NCI-H2029 (cell line): Measurements from ENCODE around the gene SHMT1.
"Not testable (repeated sequence)": the region's sequence is repeated elsewhere in the genome, so short reads cannot be mapped to it uniquely, and the experiment has no call there.

ENCODE experiments used
- DNase-seq: peaks from one replicate; lab custom pipeline; 2025; lab: John Stamatoyannopoulos, UW

The SHMT1 gene

DNA sequence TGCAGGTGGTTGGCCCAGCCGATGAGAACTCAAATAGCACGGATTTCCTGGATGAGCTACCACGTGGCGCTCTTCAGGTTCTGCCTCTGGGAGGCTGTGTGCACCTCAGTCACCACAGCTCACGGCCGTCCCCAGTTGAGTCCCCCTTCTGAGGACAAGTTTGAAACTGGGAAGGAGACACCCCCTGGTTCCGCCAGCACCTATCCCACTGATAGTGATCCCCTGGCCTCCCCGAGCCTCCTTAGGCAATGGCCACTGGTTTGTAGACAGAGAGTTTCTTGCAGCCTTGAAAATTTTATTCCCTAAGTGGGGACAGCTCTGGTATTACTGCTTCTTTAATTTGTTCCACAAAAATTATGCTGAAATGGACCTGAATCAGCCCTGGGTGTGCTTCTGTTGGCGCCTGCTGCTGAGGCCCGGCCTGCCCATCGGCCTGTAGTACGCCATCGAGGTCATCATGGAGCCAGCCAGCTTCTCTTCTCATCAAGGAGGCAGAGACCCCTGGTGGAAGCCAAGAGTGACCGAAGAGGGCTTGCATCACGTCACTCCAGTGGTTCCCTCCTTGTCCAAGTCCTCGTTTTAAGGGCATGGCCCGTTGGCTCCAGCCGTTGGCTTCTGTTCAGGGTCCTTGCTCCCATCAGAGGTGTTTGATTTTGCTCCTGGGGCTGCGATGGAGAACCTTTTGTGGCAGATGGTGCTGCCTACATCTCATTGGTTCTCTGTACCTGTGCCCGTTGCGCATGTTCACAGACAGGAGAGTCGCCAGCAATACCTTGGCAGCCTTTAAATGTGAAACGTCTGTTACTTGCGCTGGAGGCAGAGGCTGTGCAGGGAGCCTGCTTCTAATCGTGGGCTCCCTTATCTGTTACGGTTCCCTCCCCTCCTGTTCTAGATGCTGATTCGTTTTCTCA is 39.0 kb downstream of the SHMT1 start:
- no peak for DNase-seq

DNA sequence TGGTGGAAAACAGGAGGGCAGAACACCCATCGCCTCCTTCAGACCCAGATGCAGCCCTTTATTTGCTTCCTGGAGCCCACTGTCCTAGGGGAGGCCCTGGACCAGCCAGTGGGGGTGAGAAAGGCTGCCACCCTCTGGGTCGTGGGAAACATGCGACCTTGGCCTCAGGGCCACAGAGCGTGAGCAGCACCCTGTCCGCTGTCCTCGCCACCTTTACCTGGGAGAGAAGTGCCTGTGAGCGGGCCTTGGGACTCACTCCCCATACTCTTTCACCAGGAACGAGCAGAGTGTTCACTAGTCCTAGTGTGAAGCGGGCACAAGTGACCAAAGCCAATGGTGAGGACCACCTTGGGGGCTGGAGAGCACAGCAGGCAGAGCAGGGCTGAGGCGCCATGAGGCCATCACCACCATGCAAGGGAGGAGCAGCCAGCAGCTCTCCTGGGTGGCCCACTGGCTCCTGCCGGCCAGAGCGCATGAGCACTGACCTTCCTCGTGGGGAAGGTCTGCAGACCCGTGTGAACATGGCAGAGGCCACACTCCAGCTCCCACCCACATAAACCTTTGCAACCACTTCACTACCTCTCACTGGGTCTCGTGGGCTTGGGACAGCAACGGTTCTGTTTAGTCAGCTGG is 39.7 kb downstream of the SHMT1 start:
- no peak for DNase-seq

DNA sequence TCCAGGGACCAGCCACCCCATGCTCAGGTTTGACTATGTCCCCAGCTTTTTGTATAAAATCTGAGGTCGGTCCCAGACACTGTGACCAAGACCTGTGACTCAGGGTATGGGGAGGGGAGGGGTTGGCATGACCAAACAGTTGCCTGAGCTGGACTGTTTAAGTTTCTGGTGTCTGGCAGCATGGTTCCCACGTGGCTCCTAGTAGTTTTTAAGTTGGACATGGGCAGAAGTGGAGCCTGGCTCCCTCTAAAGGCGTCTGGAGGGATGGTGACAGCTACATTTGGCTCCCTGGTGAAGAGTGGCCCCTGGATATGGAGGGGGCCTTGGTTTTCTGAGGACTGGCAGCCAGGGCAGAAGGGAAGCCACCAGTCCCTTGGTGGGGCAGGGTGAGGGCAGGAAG is 40.3 kb downstream of the SHMT1 start:
- DNase-seq: no peak

DNA sequence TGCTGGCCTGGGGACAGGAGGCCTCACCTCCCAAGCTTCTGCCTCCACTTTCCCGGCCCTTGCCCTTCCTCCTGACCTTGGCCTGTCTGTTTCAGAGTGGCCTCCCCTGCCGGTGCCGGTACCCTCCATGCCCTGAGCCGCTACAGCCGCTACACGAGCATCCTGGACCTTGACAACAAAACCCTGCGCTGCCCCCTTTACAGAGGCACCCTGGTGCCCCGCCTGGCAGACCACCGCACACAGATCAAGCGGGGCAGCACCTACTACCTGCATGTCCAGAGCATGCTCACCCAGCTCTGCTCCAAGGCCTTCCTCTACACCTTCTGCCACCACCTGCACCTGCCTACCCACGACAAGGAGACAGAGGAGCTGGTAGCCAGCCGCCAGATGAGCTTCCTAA is 40.8 kb downstream of the SHMT1 start:
- DNase-seq: no peak

GRCh38 chr17:18321309-18321708 is 42.0 kb downstream of the SHMT1 start:
- DNase-seq: no peak

- no peak for DNase-seq
Measured at GRCh38 chr17:18320301-18320700, 43.0 kb downstream of the SHMT1 start.

- no peak for DNase-seq
Measured at GRCh38 chr17:18319604-18320256, 43.6 kb downstream of the SHMT1 start.

GRCh38 chr17:18318771-18319450 is 44.4 kb downstream of the SHMT1 start:
- no peak for DNase-seq

GRCh38 chr17:18318117-18318516 is 45.2 kb downstream of the SHMT1 start:
- DNase-seq: no peak

DNA sequence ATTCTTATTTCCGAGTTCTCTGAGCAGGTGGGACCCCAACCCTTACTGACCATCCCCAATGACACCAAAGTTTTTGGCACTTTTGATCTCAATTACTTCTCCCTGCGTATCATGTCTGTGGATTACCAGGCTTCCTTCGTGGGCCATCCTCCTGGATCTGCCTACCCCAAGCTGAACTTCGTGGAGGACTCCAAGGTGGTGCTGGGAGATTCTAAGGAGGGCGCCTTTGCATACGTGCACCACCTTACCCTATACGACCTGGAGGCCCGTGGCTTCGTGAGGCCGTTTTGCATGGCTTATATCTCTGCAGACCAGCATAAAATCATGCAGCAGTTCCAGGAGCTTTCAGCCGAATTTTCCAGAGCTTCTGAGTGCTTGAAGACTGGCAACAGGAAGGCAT is 47.4 kb downstream of the SHMT1 start:
- no peak for DNase-seq

DNA sequence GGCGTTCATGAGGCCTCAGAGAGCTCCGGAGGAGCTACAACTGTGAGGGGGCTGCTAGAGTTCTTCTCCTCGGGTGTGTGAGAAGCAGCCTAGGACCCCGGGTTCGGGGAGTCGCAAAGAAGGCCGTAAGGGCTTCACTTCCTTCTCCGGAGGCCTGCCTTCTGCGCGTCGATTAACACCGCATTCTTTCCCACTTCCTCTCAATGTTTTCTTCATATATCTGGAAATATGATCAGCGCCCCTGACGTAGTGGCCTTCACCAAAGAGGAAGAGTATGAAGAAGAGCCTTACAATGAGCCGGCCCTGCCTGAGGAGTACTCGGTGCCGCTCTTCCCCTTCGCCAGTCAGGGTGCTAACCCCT is 47.8 kb downstream of the SHMT1 start:
- no peak for DNase-seq

DNA sequence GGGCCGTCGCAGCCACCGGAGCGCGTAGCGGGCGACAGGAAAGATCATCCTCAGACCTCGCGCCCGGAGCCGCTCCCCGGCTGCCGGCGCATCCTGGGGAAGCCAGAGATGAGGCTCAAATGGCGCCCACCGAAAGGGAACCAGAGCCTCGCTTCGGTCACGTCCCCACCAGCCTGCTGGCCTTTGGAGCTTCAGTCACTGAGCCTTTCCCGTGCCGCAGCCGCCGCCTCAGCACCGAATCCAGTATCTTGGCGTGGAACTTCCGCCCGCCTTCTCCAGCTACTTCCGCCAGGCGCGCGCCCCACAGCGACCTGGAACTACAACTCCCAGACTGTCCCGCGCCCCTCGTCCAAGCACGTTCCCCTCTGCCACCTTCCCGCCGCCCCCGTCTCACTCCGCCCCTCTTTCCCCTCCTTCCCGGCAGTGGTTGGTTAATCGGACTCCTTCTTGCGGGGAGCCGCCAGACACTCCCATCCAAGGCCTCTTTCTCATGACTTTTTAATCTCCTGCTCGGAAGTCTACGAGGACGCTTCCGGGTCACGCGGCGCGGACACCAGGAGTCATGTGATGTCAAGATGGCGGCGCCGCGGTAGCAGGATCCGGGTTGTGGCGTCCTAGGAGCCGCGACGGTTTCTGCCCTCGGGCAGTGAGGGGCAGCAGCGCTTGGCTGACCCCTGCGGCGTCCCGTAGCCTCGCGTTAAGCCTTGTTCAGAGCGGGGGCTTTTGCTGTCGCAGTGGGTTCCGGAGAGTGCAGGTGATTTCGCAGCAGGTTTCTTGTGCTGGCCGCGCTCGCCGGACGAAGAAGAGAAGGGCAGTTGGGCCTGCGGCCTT is 48.4 kb downstream of the SHMT1 start, which contains the start of the genes SMCR8 and TOP3A:
Gene SMCR8 (plus strand): TSS at position 563 of the 831 bp plus-strand sequence. CDS start 497 bp downstream, outside the sequence.
Gene TOP3A (minus strand): TSS at position 264 of the 831 bp plus-strand sequence. CDS start 216 bp downstream, at position 48.
- DNase-seq: peak; percentile 82

DNA sequence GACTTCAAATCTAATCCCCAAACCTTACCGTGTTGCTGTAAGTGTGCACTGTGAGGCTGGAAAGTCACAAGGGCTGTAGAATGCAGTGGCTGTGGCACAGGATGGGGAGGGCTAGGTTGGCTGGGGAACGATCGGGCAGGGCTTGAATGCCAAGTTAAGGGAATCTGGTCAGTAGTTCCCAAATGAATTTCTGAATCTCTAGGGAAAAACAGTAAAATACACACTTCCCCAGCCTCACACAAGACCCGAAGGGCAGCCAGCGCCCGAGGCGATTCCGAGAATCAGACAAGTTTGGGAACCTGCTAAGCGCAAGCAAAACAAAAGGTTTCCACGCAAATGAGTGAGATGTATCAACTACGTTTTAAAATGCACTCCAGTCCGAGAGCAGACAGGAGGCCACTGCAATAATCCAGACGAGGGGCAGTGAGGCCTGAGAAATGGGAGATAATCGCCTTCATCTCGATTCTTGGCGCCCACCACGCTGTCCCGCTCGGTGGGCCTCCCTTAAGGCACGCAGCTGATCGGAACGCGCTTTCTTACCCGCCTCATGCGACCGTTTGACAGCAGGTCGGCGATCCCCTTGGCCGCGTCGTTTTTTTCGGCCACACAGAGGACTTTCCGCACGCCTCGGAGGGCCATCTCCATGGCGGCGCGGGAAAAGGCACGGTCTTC is 49.2 kb downstream of the SHMT1 start:
- DNase-seq: no peak

- no peak for DNase-seq
Measured at GRCh38 chr17:18309202-18309601, 54.1 kb downstream of the SHMT1 start.

GRCh38 chr17:18303206-18303605 is 60.1 kb downstream of the SHMT1 start:
- DNase-seq: not testable (repeated sequence)

GRCh38 chr17:18300725-18301480 is 62.4 kb downstream of the SHMT1 start:
- DNase-seq: no peak

GRCh38 chr17:18298061-18298460 is 65.3 kb downstream of the SHMT1 start:
- not testable (repeated sequence) for DNase-seq

DNA sequence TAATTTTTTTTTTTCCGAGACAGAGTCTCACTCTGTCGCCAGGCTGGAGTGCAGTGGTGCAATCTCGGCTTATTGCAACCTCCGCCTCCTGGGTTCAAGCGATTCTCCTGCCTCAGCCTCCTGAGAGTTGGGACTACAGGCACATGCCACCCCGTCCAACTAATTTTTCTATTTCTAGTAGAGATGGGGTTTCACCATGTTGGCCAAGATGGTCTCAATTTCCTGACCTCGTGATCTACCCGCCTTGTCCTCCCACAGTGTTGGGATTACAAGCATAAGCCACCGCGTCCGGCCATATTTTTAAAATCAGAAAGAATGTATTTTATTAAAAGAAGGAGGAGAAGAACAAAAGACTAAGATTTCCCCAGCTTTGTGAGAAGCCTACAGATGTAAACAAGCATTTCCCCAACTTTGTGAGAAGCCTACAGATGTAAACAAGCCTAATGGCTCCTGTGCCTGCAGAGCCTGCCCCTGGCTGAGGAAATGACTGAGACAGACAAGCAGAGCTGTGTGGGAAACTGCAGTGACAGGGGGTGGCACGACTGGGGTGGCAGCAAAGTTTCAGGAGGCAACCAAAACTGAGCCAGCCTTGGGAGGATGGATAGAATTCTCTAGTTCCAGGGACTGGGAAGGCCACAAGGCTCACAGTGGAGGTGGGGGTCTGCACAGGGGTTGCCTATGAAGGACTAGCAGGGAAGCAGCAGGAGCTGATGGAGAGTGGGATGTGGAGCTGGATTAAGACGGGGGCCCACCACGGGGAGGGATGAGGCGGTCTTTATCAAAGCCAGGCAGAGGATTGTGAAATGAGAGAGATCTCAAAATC is 71.4 kb downstream of the SHMT1 start:
- no peak for DNase-seq

- DNase-seq: no peak
Measured at GRCh38 chr17:18285296-18285695, 78.1 kb downstream of the SHMT1 start.
